ENCODE data around the gene TIMM29. TPM values are rescaled to one million over a fixed set of nuclear protein-coding genes. Genes with fewer than 3 reads are reported as not detected.

TIMM29 gene
- polyA plus RNA-seq, 3 donors, result 5.2 to 18.7 (median 14.1) TPM

DNA sequence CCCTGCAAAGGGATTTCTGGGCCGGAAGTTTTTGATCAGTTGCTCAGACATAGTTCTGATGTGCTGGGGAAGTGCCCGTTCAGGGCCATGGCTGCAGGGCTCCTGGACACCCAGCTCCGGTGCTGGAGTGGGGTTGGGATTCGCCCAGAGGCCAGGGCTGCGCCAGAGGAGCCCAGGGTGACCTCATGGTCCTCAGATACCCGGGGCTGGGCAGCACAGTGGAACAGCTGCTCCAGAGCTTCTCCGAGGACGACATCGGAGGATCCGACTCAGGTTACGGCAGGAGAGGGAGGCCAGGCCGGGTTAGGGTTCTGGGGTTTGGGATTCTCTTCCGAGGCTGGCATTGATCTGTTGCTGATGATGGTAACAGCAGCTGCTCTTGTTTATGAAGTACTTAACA is 36.4 kb upstream of the TIMM29 start:
- H3K36me3 Mint-ChIP-seq, result peaks cover 0 to 13% of the 10 kb centered on the region in 2 donors
- H3K79me2 ChIP-seq (ENCODE audit: insufficient read depth, low read length), result peaks cover 12% of the 10 kb centered on the region
- intact Hi-C loops (cut with micrococcal nuclease), result no loop called here

DNA sequence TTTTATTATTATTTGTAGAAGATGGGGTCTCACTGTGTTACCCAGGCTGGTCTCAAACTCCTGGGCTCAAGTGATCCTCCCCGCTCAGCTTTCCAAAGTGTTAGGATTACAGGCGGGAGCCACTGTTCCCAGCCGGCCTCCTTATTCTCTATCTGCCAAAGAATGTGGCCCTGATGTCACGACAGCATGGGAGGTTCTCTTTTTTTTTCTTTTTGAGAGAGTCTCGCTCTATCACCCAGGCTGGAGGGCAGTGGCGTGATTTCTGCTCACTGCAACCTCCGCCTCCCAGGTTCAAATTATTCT is 33.7 kb upstream of the TIMM29 start:
- Histone ChIP-seq H3K4me3 (replicated peaks in 1 of 3; ENCODE audit: low read depth in 2 of 3, low read length in 3 of 3) (no peak overlapping the region), H4K20me1 (ENCODE audit: insufficient read depth, low read length) (peaks cover 59% of the 10 kb centered on the region), H3K4me2 (replicated peaks; ENCODE audit: extremely low read depth, low read length, poor library complexity, severe bottlenecking) (no peak overlapping the region), H2AFZ (ENCODE audit: insufficient read depth, low read depth, low read length, poor library complexity, severe bottlenecking) (no peak overlapping the region), H3K4me1 (ENCODE audit: control insufficient read depth in 1 of 2, insufficient read depth in 2 of 2, low read length in 2 of 2) (peaks cover 7 to 11% of the 10 kb centered on the region in 2 donors), H3K27me3 (ENCODE audit: control insufficient read depth in 2 of 2, insufficient read depth in 2 of 2, low read length in 2 of 2) (no peaks in the 10 kb centered on the region), H3K36me3 (replicated peaks in 1 of 2; ENCODE audit: control insufficient read depth in 1 of 2, insufficient read depth in 2 of 2, low read length in 2 of 2) (no peaks in the 10 kb centered on the region), H3K9ac (ENCODE audit: insufficient read depth, low read length, poor library complexity, severe bottlenecking) (no peak overlapping the region), H3K9me3 (replicated peaks in 1 of 2; ENCODE audit: control insufficient read depth in 1 of 2, insufficient read depth in 1 of 2, low read length in 2 of 2) (no peaks in the 10 kb centered on the region), H3K79me2 (ENCODE audit: insufficient read depth, low read length) (peaks cover 11% of the 10 kb centered on the region), H3K27ac (ENCODE audit: low read depth in 1 of 2, low read length in 2 of 2) (no peak overlapping the region)
- Mint-ChIP-seq H3K4me3 (no peak overlapping the region), H3K27ac (no peak overlapping the region), H3K27me3 (ENCODE audit: low read depth in 3 of 3) (peaks cover 0 to 1% (median 0%) of the 10 kb centered on the region in 3 donors), H3K9me3 (peaks cover 0 to 2% (median 0%) of the 10 kb centered on the region in 7 donors), H3K36me3 (peaks cover 0 to 15% of the 10 kb centered on the region in 2 donors), H3K4me1 (peaks cover 11% of the 10 kb centered on the region)
- TF ChIP-seq, protein P1, sequence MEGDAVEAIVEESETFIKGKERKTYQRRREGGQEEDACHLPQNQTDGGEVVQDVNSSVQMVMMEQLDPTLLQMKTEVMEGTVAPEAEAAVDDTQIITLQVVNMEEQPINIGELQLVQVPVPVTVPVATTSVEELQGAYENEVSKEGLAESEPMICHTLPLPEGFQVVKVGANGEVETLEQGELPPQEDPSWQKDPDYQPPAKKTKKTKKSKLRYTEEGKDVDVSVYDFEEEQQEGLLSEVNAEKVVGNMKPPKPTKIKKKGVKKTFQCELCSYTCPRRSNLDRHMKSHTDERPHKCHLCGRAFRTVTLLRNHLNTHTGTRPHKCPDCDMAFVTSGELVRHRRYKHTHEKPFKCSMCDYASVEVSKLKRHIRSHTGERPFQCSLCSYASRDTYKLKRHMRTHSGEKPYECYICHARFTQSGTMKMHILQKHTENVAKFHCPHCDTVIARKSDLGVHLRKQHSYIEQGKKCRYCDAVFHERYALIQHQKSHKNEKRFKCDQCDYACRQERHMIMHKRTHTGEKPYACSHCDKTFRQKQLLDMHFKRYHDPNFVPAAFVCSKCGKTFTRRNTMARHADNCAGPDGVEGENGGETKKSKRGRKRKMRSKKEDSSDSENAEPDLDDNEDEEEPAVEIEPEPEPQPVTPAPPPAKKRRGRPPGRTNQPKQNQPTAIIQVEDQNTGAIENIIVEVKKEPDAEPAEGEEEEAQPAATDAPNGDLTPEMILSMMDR (IDR thresholded peaks at IDR 0.05), result no peak
- DNase-seq, result no peak
- intact Hi-C loops (cut with micrococcal nuclease), result no loop called here
- 33% methylated on average over 1 of the region's 7 CpGs for WGBS (ENCODE audit: insufficient coverage)

More for the DNA sequence above, 36.4 kb upstream of the TIMM29 start:
- no peaks in the 10 kb centered on the region for H3K27me3 ChIP-seq (ENCODE audit: control insufficient read depth in 2 of 2, insufficient read depth in 2 of 2, low read length in 2 of 2)
- H3K27ac ChIP-seq (ENCODE audit: low read depth in 1 of 2, low read length in 2 of 2), result no peak overlapping the region
- peaks cover 7 to 9% of the 10 kb centered on the region in 2 donors for H3K4me1 ChIP-seq (ENCODE audit: control insufficient read depth in 1 of 2, insufficient read depth in 2 of 2, low read length in 2 of 2)
- H3K27me3 Mint-ChIP-seq (ENCODE audit: low read depth in 3 of 3), result peaks cover 0 to 1% (median 0%) of the 10 kb centered on the region in 3 donors
- H4K20me1 ChIP-seq (ENCODE audit: insufficient read depth, low read length), result peaks cover 62% of the 10 kb centered on the region
- WGBS (ENCODE audit: insufficient coverage), result 96% methylated on average over 9 of the region's 13 CpGs
- H3K4me1 Mint-ChIP-seq, result peaks cover 9% of the 10 kb centered on the region
- H3K9ac ChIP-seq (ENCODE audit: insufficient read depth, low read length, poor library complexity, severe bottlenecking), result no peak overlapping the region
- H3K9me3 ChIP-seq (replicated peaks in 1 of 2; ENCODE audit: control insufficient read depth in 1 of 2, insufficient read depth in 1 of 2, low read length in 2 of 2), result no peaks in the 10 kb centered on the region
- TF ChIP-seq, protein P1 (IDR thresholded peaks at IDR 0.05), result no peak
- no peaks in the 10 kb centered on the region for H3K36me3 ChIP-seq (replicated peaks in 1 of 2; ENCODE audit: control insufficient read depth in 1 of 2, insufficient read depth in 2 of 2, low read length in 2 of 2)
- no peak overlapping the region for H3K4me2 ChIP-seq (replicated peaks; ENCODE audit: extremely low read depth, low read length, poor library complexity, severe bottlenecking)
- no peak overlapping the region for H2AFZ ChIP-seq (ENCODE audit: insufficient read depth, low read depth, low read length, poor library complexity, severe bottlenecking)
- no peak overlapping the region for H3K4me3 Mint-ChIP-seq
- DNase-seq, result no peak
- H3K4me3 ChIP-seq (replicated peaks in 1 of 3; ENCODE audit: low read depth in 2 of 3, low read length in 3 of 3), result no peak overlapping the region
- peaks cover 0 to 2% (median 0%) of the 10 kb centered on the region in 7 donors for H3K9me3 Mint-ChIP-seq
- no peak overlapping the region for H3K27ac Mint-ChIP-seq

Data from CD14-positive monocyte (primary cell).